ENCODE results near the gene RXYLT1.
A peak's percentile ranks its signal among the peaks of the same experiment; 100 is the strongest.

The RXYLT1 gene

DNA sequence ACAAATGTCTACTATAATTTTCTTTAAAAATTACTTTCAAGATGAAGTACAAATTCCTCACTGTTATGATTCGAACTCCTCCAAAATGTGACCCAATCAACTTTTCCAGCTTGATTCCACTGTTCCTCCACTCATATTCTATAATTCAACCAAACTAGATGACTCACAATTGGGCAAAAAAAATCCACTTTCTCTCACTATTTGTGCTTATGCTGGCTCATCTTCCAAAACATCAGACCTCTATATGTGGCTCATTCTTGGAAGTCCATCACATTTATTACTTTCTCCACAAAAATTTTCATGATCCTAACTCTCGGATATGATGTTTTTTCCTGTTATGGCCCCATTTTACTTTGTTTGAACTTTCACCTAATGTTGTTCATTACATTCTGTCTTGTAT lies 26.9 kb upstream of the RXYLT1 start:
- no peak overlapping the region for H3K4me3 ChIP-seq (ENCODE audit: low read depth, low read length)
- TF ChIP-seq, protein P1, sequence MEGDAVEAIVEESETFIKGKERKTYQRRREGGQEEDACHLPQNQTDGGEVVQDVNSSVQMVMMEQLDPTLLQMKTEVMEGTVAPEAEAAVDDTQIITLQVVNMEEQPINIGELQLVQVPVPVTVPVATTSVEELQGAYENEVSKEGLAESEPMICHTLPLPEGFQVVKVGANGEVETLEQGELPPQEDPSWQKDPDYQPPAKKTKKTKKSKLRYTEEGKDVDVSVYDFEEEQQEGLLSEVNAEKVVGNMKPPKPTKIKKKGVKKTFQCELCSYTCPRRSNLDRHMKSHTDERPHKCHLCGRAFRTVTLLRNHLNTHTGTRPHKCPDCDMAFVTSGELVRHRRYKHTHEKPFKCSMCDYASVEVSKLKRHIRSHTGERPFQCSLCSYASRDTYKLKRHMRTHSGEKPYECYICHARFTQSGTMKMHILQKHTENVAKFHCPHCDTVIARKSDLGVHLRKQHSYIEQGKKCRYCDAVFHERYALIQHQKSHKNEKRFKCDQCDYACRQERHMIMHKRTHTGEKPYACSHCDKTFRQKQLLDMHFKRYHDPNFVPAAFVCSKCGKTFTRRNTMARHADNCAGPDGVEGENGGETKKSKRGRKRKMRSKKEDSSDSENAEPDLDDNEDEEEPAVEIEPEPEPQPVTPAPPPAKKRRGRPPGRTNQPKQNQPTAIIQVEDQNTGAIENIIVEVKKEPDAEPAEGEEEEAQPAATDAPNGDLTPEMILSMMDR (IDR thresholded peaks at IDR 0.05; ENCODE audit: low read depth, low read length, missing control alignments), result no peak
- no peak for DNase-seq (ENCODE audit: low read depth)
- in situ Hi-C loops (cut with HindIII; ENCODE audit: low sequenced_read_pairs), result no loop called here

DNA sequence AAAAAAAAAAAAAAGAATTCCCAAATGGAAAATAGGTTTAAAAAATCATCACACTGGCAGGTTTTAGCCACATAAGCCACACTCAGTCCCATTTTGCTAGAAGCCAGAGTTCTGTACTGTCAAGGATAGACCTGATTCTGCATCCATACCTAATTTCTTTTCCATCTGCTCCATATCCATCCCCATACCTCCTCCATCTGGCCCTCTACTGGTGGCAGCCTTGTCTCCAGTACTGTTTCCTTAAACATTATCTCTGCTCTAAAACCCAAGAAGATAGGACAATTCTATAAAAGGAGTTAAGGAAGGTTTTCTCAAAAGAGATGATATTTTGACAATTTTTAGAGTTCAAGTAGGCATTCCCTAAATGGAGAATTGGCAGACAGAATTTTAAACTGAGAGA lies 26.0 kb upstream of the RXYLT1 start:
- in situ Hi-C loops (cut with HindIII; ENCODE audit: low sequenced_read_pairs), result no loop called here
- TF ChIP-seq, protein P1 (IDR thresholded peaks at IDR 0.05; ENCODE audit: low read depth, low read length, missing control alignments), result peak; percentile 28
- no peak for DNase-seq (ENCODE audit: low read depth)
- no peak overlapping the region for H3K4me3 ChIP-seq (ENCODE audit: low read depth, low read length)

DNA sequence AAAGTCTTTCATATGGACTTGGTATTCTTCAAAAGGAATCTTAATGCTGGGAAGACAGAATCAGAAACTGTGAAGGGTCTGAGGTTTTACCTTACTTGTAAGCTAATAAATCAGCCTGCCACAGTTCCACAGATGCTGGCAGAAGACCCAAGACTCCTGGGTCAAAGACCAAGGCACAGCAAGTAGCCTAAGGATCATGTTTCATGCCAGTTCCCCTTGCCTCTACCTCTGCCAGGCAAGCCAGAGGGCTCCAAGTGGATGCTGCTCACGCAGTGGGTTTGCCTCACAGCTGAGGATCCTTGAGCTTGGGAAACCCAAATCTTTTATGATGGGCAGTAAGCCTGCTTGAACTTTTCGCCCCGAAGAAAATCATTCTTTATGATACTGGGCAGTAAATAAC lies 15.2 kb upstream of the RXYLT1 start:
- TF ChIP-seq, protein P1 (IDR thresholded peaks at IDR 0.05; ENCODE audit: low read depth, low read length, missing control alignments), result no peak
- no peak for DNase-seq (ENCODE audit: low read depth)
- H3K4me3 ChIP-seq (ENCODE audit: low read depth, low read length), result no peak overlapping the region
- in situ Hi-C loops (cut with HindIII; ENCODE audit: low sequenced_read_pairs), result no loop called here

DNA sequence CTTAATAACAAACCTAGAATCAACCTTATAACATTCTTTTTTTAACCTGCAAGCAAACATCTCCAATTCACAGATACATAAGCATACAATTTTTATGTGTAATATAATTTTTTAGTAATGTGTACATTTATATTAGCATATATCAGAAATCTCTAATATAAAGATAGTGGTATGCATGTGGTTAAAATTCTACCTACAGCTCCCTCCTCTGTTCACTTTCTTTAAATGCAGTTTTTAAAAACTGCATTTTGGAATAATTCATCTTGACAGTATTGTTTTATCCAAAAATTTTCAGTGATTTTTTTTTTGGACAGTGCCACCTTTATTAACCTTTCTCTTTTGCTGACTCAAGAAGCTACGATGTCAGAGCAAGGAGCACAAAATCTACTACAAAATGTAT lies 13.2 kb upstream of the RXYLT1 start:
- DNase-seq (ENCODE audit: low read depth), result no peak
- H3K4me3 ChIP-seq (ENCODE audit: low read depth, low read length), result no peak overlapping the region
- in situ Hi-C loops (cut with HindIII; ENCODE audit: low sequenced_read_pairs), result no loop called here
- TF ChIP-seq, protein P1 (IDR thresholded peaks at IDR 0.05; ENCODE audit: low read depth, low read length, missing control alignments), result no peak

DNA sequence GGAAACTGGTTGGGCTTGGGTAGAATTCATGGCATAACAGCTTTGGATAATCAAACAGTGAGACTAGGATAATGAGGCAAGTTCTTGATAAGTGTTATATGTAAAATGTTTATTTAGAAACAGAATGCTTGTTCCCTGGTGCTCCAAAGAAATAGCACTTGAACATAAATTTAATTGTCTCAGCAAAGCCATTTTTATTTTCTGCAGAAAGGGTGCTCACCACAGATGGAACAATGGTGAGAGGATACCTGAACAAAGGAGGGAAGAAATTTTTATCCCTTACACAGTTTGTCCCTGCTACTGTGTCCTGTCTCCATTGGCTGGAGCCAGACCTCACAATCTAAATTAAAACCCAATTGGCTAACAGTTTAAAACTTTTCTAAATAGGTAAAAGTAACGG lies 9.3 kb upstream of the RXYLT1 start:
- DNase-seq (ENCODE audit: low read depth), result no peak
- TF ChIP-seq, protein P1 (IDR thresholded peaks at IDR 0.05; ENCODE audit: low read depth, low read length, missing control alignments), result no peak
- in situ Hi-C loops (cut with HindIII; ENCODE audit: low sequenced_read_pairs), result no loop called here

DNA sequence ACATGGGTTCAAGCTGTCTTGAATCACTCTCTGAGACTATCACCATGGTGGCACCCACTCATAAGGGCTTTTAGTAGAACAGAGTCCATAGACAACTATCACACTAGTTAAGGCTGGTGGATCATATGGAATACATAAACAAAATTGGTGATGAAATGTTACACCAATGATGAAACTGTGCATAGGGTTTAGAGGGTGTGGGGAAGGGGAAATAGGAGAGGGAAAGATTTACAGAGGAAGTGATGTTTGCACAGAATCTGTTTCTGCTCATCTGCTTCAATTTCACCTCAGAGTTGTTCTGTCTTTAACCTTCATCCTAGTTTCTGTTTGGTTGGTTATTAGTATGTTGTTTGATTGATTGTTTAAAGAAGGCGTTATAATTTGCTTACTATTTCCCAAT lies 2.4 kb upstream of the RXYLT1 start:
- TF ChIP-seq, protein P1 (IDR thresholded peaks at IDR 0.05; ENCODE audit: low read depth, low read length, missing control alignments), result no peak
- in situ Hi-C loops (cut with HindIII; ENCODE audit: low sequenced_read_pairs), result no loop called here
- DNase-seq (ENCODE audit: low read depth), result no peak
- H3K4me3 ChIP-seq (ENCODE audit: low read depth, low read length), result no peak overlapping the region

More for the DNA sequence above, 9.3 kb upstream of the RXYLT1 start:
- no peak overlapping the region for H3K4me3 ChIP-seq (ENCODE audit: low read depth, low read length)

DNA sequence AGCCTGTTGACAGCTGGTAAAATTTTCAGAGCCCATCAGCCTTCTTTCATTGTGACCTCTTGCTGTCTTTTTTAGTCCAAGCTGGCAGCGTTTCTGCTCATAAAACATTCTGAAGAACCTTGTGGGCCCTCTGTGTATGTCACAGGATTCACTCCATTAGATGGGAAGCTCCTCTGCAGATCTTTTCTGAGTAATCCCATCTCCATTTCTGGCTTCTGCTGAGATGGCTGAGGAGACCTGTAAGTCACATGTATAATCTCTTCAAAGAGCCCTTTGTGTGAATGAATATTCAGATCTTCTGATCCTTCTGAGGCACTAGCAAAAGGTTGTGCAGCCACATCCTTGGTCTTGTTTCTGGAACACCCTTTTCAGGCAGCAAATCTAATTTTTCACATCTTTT lies 2.8 kb downstream of the RXYLT1 start:
- TF ChIP-seq, protein P1 (IDR thresholded peaks at IDR 0.05; ENCODE audit: low read depth, low read length, missing control alignments), result no peak
- in situ Hi-C loops (cut with HindIII; ENCODE audit: low sequenced_read_pairs), result no loop called here
- DNase-seq (ENCODE audit: low read depth), result no peak
- no peak overlapping the region for H3K4me3 ChIP-seq (ENCODE audit: low read depth, low read length)

Data from astrocyte of the cerebellum (primary cell).